Peyer's patch (tissue), 4 donors: Measurements from ENCODE around the gene SYT13. TPM values are rescaled to one million over a fixed set of nuclear protein-coding genes. Genes with fewer than 3 reads are reported as not detected.
A peak's percentile ranks its signal among the peaks of the same experiment; 100 is the strongest.

ENCODE experiments used
- DNase-seq, 3 donors: peaks; one replicate each; pipeline ENCODE4 v3.0.0-alpha.2; 2017 to 2019
- H3K27ac ChIP-seq, 4 donors: fragments of 200-600 bp; sonication (generic); one replicate each; pipeline ENCODE4 v1.5.1; 2016 to 2019
- H3K27me3 ChIP-seq, 2 donors: fragments of 200-600 bp; sonication (generic); one replicate each; pipeline ENCODE4 v1.5.1; 2019
- H3K36me3 ChIP-seq, 3 donors: fragments of 200-600 bp; sonication (generic); one replicate each; pipeline ENCODE4 v1.5.1; 2016 to 2019
- H3K4me1 ChIP-seq, 4 donors: fragments of 200-600 bp; sonication (generic); one replicate each; pipeline ENCODE4 v1.5.1; 2016 to 2019
- H3K4me3 ChIP-seq, 4 donors: fragments of 200-600 bp; sonication (generic); 1 replicate in 3 of 4; 2 replicates in 1 of 4; pipeline ENCODE4 v1.5.1; 2016 to 2019; ENCODE audit warnings: mild to moderate bottlenecking in 1 of 4
- H3K9me3 ChIP-seq, 4 donors: fragments of 200-600 bp; sonication (generic); one replicate each; pipeline ENCODE4 v1.5.1; 2016 to 2019; ENCODE audit warnings: mild to moderate bottlenecking in 1 of 4
- CTCF ChIP-seq, 6 experiments: fragments of 450-650 bp in 4 of 6; fragments of 200-600 bp in 2 of 6; sonication (generic) in 1 of 6; IDR thresholded peaks; one replicate each; pipeline ENCODE4 v1.5.1; 2017 to 2019; ENCODE audit warnings: antibody characterized with exemption in 6 of 6, mild to moderate bottlenecking in 3 of 6, moderate library complexity in 1 of 6
- POLR2A ChIP-seq, 2 donors: fragments of 450-650 bp; IDR thresholded peaks; one replicate each; pipeline ENCODE4 v1.5.1; 2017; ENCODE audit warnings: antibody characterized with exemption in 2 of 2, mild to moderate bottlenecking in 2 of 2, moderate library complexity in 2 of 2
- total RNA-seq, 4 donors: library from RNA; depleted of rRNA; stranded (reverse); fragments of >200 nt; gene quantifications; one replicate each; pipeline ENCODE4 v1.1.0, GENCODE V29; 2016

The SYT13 gene
- total RNA-seq, 4 donors from 2014 or later: 15.4 to 41.3 (median 25.2) TPM

GRCh38 chr11:45332276-45332934, 46.3 kb upstream of the SYT13 start:
- peak in 1 of 3 donors; percentile 64 for DNase-seq
- H3K4me3 ChIP-seq: no peak overlapping the region
- H3K9me3 ChIP-seq: no peaks in the 10 kb centered on the region
- TF ChIP-seq CTCF (IDR thresholded peaks at IDR 0.05) (peak; percentile 50 to 89 (median 70)), POLR2A (IDR thresholded peaks at IDR 0.05) (no peak)
- H3K27ac ChIP-seq: peak overlapping the region in 2 of 4 donors; percentile 55 to 66
- H3K27me3 ChIP-seq: no peaks in the 10 kb centered on the region
- no peaks in the 10 kb centered on the region for H3K36me3 ChIP-seq
- H3K4me1 ChIP-seq: no peaks in the 10 kb centered on the region

GRCh38 chr11:45331839-45332238, 45.7 kb upstream of the SYT13 start:
- Histone ChIP-seq H3K4me1 (no peaks in the 10 kb centered on the region), H3K27ac (no peak overlapping the region), H3K36me3 (no peaks in the 10 kb centered on the region), H3K9me3 (peaks cover 0 to 4% (median 0%) of the 10 kb centered on the region in 4 donors), H3K4me3 (no peak overlapping the region), H3K27me3 (no peaks in the 10 kb centered on the region)
- TF ChIP-seq POLR2A (IDR thresholded peaks at IDR 0.05) (no peak), CTCF (IDR thresholded peaks at IDR 0.05) (no peak)
- no peak for DNase-seq

GRCh38 chr11:45328726-45329125, 42.6 kb upstream of the SYT13 start:
- Histone ChIP-seq H3K4me1 (no peaks in the 10 kb centered on the region), H3K27me3 (no peaks in the 10 kb centered on the region), H3K4me3 (no peak overlapping the region), H3K36me3 (no peaks in the 10 kb centered on the region), H3K27ac (no peak overlapping the region), H3K9me3 (peaks cover 0 to 4% (median 0%) of the 10 kb centered on the region in 4 donors)
- TF ChIP-seq CTCF (IDR thresholded peaks at IDR 0.05) (no peak), POLR2A (IDR thresholded peaks at IDR 0.05) (no peak)
- no peak for DNase-seq

GRCh38 chr11:45324459-45324858, 38.3 kb upstream of the SYT13 start:
- Histone ChIP-seq H3K27me3 (no peaks in the 10 kb centered on the region), H3K4me3 (no peak overlapping the region), H3K9me3 (peaks cover 0 to 4% (median 0%) of the 10 kb centered on the region in 4 donors), H3K4me1 (no peaks in the 10 kb centered on the region), H3K36me3 (no peaks in the 10 kb centered on the region), H3K27ac (no peak overlapping the region)
- no peak for DNase-seq
- no peak for TF ChIP-seq CTCF (IDR thresholded peaks at IDR 0.05)
- no peak for TF ChIP-seq POLR2A (IDR thresholded peaks at IDR 0.05)

- Histone ChIP-seq H3K9me3 (peaks cover 0 to 4% (median 0%) of the 10 kb centered on the region in 4 donors), H3K27me3 (no peaks in the 10 kb centered on the region), H3K27ac (no peak overlapping the region), H3K4me1 (no peaks in the 10 kb centered on the region), H3K4me3 (no peak overlapping the region), H3K36me3 (no peaks in the 10 kb centered on the region)
- TF ChIP-seq POLR2A (IDR thresholded peaks at IDR 0.05) (no peak), CTCF (IDR thresholded peaks at IDR 0.05) (no peak)
- DNase-seq: no peak
Measured at GRCh38 chr11:45323601-45324249, 37.6 kb upstream of the SYT13 start.
